ENCODE results near the gene MGST2.
A peak's percentile ranks its signal among the peaks of the same experiment; 100 is the strongest.

Gene MGST2

DNA sequence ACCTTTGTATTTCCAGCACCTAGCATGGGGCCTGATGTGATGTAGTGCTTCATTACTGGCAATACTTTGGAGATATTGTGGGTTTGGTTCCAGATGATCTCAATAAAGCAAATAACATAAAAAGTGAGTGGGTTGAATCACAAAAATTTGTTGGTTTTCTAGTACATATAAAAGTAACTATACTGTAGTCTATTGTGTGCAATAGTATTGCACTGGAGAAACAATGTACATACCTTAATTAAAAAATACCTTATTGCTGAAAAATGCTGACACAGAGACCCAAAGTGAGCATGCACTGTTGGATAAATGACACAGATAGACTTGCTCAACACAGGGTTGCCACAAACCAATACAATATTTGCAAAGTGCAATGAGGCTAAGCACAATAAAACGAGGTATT is 17.7 kb upstream of the MGST2 start (continued):
- no peak for TF ChIP-seq CSRNP3 (CRISPR knock-in tag; IDR thresholded peaks at IDR 0.05)

- no peak for TF ChIP-seq POU6F1 (CRISPR knock-in tag; IDR thresholded peaks at IDR 0.05; ENCODE audit: borderline replicate concordance, low read depth)
- no peak for TF ChIP-seq ESRRG (CRISPR knock-in tag; IDR thresholded peaks at IDR 0.05)
- no peak for TF ChIP-seq ISL1 (CRISPR knock-in tag; IDR thresholded peaks at IDR 0.05)
- TF ChIP-seq TCF4 (CRISPR knock-in tag; IDR thresholded peaks at IDR 0.05; ENCODE audit: borderline replicate concordance), result no peak
- no peak for TF ChIP-seq ARNTL (CRISPR knock-in tag; IDR thresholded peaks at IDR 0.05; ENCODE audit: borderline replicate concordance, low read depth)
- no peak for TF ChIP-seq PATZ1 (CRISPR knock-in tag; IDR thresholded peaks at IDR 0.05; ENCODE audit: borderline replicate concordance)
- TF ChIP-seq CSRNP3 (CRISPR knock-in tag; IDR thresholded peaks at IDR 0.05), result no peak
- no peak for TF ChIP-seq ZNF70 (CRISPR knock-in tag; IDR thresholded peaks at IDR 0.05)
- TF ChIP-seq SNAI2 (CRISPR knock-in tag; IDR thresholded peaks at IDR 0.05), result no peak
- no peak for TF ChIP-seq ZNF565 (CRISPR knock-in tag; conservative IDR thresholded peaks at IDR 0.05; ENCODE audit: low read depth)
- no peak for TF ChIP-seq OSR1 (CRISPR knock-in tag; IDR thresholded peaks at IDR 0.05)
- no peak for TF ChIP-seq ZC3H10 (CRISPR knock-in tag; IDR thresholded peaks at IDR 0.05)
- no peak for TF ChIP-seq ZNF8 (CRISPR knock-in tag; IDR thresholded peaks at IDR 0.05)
- TF ChIP-seq, protein P1, sequence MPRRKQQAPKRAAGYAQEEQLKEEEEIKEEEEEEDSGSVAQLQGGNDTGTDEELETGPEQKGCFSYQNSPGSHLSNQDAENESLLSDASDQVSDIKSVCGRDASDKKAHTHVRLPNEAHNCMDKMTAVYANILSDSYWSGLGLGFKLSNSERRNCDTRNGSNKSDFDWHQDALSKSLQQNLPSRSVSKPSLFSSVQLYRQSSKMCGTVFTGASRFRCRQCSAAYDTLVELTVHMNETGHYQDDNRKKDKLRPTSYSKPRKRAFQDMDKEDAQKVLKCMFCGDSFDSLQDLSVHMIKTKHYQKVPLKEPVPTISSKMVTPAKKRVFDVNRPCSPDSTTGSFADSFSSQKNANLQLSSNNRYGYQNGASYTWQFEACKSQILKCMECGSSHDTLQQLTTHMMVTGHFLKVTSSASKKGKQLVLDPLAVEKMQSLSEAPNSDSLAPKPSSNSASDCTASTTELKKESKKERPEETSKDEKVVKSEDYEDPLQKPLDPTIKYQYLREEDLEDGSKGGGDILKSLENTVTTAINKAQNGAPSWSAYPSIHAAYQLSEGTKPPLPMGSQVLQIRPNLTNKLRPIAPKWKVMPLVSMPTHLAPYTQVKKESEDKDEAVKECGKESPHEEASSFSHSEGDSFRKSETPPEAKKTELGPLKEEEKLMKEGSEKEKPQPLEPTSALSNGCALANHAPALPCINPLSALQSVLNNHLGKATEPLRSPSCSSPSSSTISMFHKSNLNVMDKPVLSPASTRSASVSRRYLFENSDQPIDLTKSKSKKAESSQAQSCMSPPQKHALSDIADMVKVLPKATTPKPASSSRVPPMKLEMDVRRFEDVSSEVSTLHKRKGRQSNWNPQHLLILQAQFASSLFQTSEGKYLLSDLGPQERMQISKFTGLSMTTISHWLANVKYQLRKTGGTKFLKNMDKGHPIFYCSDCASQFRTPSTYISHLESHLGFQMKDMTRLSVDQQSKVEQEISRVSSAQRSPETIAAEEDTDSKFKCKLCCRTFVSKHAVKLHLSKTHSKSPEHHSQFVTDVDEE (CRISPR knock-in tag; IDR thresholded peaks at IDR 0.05), result no peak
- no peak for TF ChIP-seq GLIS3 (CRISPR knock-in tag; IDR thresholded peaks at IDR 0.05)
- peak; percentile 93 for ATAC-seq
Observed at GRCh38 chr4:139651282-139652194, 14.1 kb upstream of the MGST2 start.

GRCh38 chr4:139654516-139654915 is 11.1 kb upstream of the MGST2 start:
- ATAC-seq, result no peak
- TF ChIP-seq PATZ1 (CRISPR knock-in tag; IDR thresholded peaks at IDR 0.05; ENCODE audit: borderline replicate concordance) (no peak), CSDC2 (CRISPR knock-in tag; IDR thresholded peaks at IDR 0.05) (no peak), PPARA (CRISPR knock-in tag; IDR thresholded peaks at IDR 0.05; ENCODE audit: borderline replicate concordance) (no peak), ZNF70 (CRISPR knock-in tag; IDR thresholded peaks at IDR 0.05) (no peak), BACH2 (CRISPR knock-in tag; IDR thresholded peaks at IDR 0.05; ENCODE audit: borderline replicate concordance) (no peak), TOX (CRISPR knock-in tag; IDR thresholded peaks at IDR 0.05; ENCODE audit: borderline replicate concordance) (no peak), TCF4 (CRISPR knock-in tag; IDR thresholded peaks at IDR 0.05; ENCODE audit: borderline replicate concordance) (no peak), ARNTL (CRISPR knock-in tag; IDR thresholded peaks at IDR 0.05; ENCODE audit: borderline replicate concordance, low read depth) (no peak), POU6F1 (CRISPR knock-in tag; IDR thresholded peaks at IDR 0.05; ENCODE audit: borderline replicate concordance, low read depth) (no peak), SNAI2 (CRISPR knock-in tag; IDR thresholded peaks at IDR 0.05) (no peak), GLIS3 (CRISPR knock-in tag; IDR thresholded peaks at IDR 0.05) (no peak), ZC3H10 (CRISPR knock-in tag; IDR thresholded peaks at IDR 0.05) (no peak), OSR1 (CRISPR knock-in tag; IDR thresholded peaks at IDR 0.05) (no peak)
- TF ChIP-seq, protein P1 (CRISPR knock-in tag; IDR thresholded peaks at IDR 0.05), result no peak

All from SK-N-SH treated with all-trans-retinoic acid at 6 μM for 48 hours (cell line).